Liver (tissue), 3 donors: Measurements from ENCODE around the gene SALL3.

Experiments
- CTCF ChIP-seq: fragments of 150-350 bp; IDR thresholded peaks from 2 replicates; pipeline ENCODE4 v1.5.1; 2017; ENCODE audit warnings: improper control_type of control experiment, low read depth, low read length; ENCODE audit not compliant: missing input control
- GABPA ChIP-seq, 2 donors: IDR thresholded peaks in 1 of 2; conservative IDR thresholded peaks in 1 of 2; 2 replicates each; pipeline ENCODE4 v1.6.1; 2016; ENCODE audit warnings: antibody characterized with exemption in 2 of 2, mild to moderate bottlenecking in 1 of 2, moderate library complexity in 1 of 2
- JUND ChIP-seq, 2 donors: IDR thresholded peaks; 2 replicates each; pipeline ENCODE4 v1.6.1; 2016; ENCODE audit warnings: antibody characterized with exemption in 2 of 2
- RAD21 ChIP-seq, 2 donors: IDR thresholded peaks; 2 replicates each; pipeline ENCODE4 v1.6.1; 2016; ENCODE audit warnings: antibody characterized with exemption in 2 of 2, mild to moderate bottlenecking in 2 of 2
- REST ChIP-seq: IDR thresholded peaks from 2 replicates; pipeline ENCODE4 v1.6.1; 2016; ENCODE audit warnings: antibody characterized with exemption, mild to moderate bottlenecking
- RXRA ChIP-seq, 2 donors: IDR thresholded peaks; 2 replicates each; pipeline ENCODE4 v1.6.1; 2017 to 2018; ENCODE audit warnings: antibody characterized with exemption in 2 of 2, mild to moderate bottlenecking in 1 of 2
- ZBTB33 ChIP-seq: IDR thresholded peaks from 2 replicates; pipeline ENCODE4 v1.6.1; 2016; ENCODE audit warnings: antibody characterized with exemption
- donor health status: healthy.
- donor health status: healthy.

- TF ChIP-seq RAD21 (IDR thresholded peaks at IDR 0.05) (no peak), JUND (IDR thresholded peaks at IDR 0.05) (no peak), GABPA (IDR thresholded peaks at IDR 0.05 in 1 of 2, conservative IDR thresholded peaks at IDR 0.05 in 1 of 2) (no peak), CTCF (no peak), RXRA (IDR thresholded peaks at IDR 0.05) (no peak), ZBTB33 (no peak), REST (no peak)
These were observed 40.3 kb downstream of the SALL3 start for GRCh38 chr18:79019881-79020280.
